GM23248 (cell line): ENCODE results near the gene SLC6A18.

Experiments
- EZH2 ChIP-seq: fragments of 200-600 bp; sonication (generic); IDR thresholded peaks from 2 replicates; pipeline ENCODE4 v1.6.1; 2018; ENCODE audit warnings: antibody characterized with exemption, mild to moderate bottlenecking; ENCODE audit not compliant: insufficient read depth, poor library complexity, severe bottlenecking
- EZH2phosphoT487 ChIP-seq: fragments of 200-600 bp; sonication (generic); IDR thresholded peaks from 2 replicates; pipeline ENCODE4 v1.6.1; 2018; ENCODE audit warnings: antibody characterized with exemption, moderate library complexity, mild to moderate bottlenecking, low read depth; ENCODE audit not compliant: insufficient read depth

DNA sequence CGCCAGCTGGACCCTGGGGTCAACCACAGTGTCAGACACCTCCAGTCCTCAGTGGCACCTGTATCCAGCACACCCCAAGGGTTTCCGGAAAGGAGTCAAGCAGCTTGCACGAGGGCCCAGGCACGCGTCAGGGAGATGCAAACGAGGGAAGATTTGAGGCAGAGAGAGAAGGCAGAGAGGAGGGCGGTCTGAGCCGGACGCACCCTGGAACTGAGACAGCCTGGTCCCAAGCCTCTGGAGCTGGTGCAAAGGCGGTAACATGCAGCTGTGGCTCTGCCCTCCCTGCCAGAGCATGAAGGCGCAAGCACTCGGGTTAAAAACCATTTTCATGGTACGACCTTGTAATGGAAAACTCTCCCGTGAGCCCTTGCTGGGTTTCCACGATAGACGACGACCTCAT lies 32.2 kb downstream of the SLC6A18 start:
- TF ChIP-seq EZH2 (no peak), EZH2phosphoT487 (no peak)
